MM.1S (cell line): ENCODE results near the gene ANP32D.

Experiments
- EZH2 ChIP-seq: fragments of 300-600 bp; sonication (generic); optimal IDR thresholded peaks from 2 replicates; pipeline ENCODE3; 2017; ENCODE audit warnings: low read depth, mild to moderate bottlenecking, antibody characterized with exemption, low read length, mixed read lengths
- EZH2phosphoT487 ChIP-seq: fragments of 300-600 bp; sonication (generic); IDR thresholded peaks from 2 replicates; pipeline ENCODE4 v1.6.1; 2018; ENCODE audit warnings: antibody characterized with exemption, low read length
- TF ChIP-seq, protein P1 (sequence below): fragments of 300-600 bp; sonication (generic); IDR thresholded peaks from 2 replicates; pipeline ENCODE4 v1.5.1; 2016; ENCODE audit warnings: antibody characterized with exemption, low read length, mixed read lengths

- TF ChIP-seq, protein P1, sequence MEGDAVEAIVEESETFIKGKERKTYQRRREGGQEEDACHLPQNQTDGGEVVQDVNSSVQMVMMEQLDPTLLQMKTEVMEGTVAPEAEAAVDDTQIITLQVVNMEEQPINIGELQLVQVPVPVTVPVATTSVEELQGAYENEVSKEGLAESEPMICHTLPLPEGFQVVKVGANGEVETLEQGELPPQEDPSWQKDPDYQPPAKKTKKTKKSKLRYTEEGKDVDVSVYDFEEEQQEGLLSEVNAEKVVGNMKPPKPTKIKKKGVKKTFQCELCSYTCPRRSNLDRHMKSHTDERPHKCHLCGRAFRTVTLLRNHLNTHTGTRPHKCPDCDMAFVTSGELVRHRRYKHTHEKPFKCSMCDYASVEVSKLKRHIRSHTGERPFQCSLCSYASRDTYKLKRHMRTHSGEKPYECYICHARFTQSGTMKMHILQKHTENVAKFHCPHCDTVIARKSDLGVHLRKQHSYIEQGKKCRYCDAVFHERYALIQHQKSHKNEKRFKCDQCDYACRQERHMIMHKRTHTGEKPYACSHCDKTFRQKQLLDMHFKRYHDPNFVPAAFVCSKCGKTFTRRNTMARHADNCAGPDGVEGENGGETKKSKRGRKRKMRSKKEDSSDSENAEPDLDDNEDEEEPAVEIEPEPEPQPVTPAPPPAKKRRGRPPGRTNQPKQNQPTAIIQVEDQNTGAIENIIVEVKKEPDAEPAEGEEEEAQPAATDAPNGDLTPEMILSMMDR: peak; percentile 43
- TF ChIP-seq EZH2phosphoT487 (no peak), EZH2 (no peak)
These were observed 17.7 kb upstream of the ANP32D start for GRCh38 chr12:48454667-48455066.
